HG02678 (cell line): ENCODE data around the gene PBX1.

Source experiments
- ATAC-seq: cut with Tn5 transposase; IDR thresholded peaks from one replicate; pipeline ENCODE4 v1.9.1; 2021; ENCODE audit warnings: mild to moderate bottlenecking, moderate library complexity; ENCODE audit not compliant: unreplicated experiment

The PBX1 gene

GRCh38 chr1:164614316-164614715 is 55.3 kb downstream of the PBX1 start:
- no peak for ATAC-seq

GRCh38 chr1:164617377-164618201 is 58.6 kb downstream of the PBX1 start:
- no peak for ATAC-seq

GRCh38 chr1:164618202-164618564 is 59.2 kb downstream of the PBX1 start:
- no peak for ATAC-seq

- no peak for ATAC-seq
Measured at GRCh38 chr1:164619006-164619784, 60.2 kb downstream of the PBX1 start.

- ATAC-seq: no peak
Measured at GRCh38 chr1:164622068-164622845, 63.3 kb downstream of the PBX1 start.

GRCh38 chr1:164623805-164624204 is 64.8 kb downstream of the PBX1 start:
- no peak for ATAC-seq

- no peak for ATAC-seq
Measured at GRCh38 chr1:164624400-164624799, 65.4 kb downstream of the PBX1 start.

GRCh38 chr1:164625004-164625617 is 66.1 kb downstream of the PBX1 start:
- ATAC-seq: no peak

GRCh38 chr1:164628772-164629171 is 69.8 kb downstream of the PBX1 start:
- ATAC-seq: no peak

- no peak for ATAC-seq
Measured at GRCh38 chr1:164629971-164630370, 71.0 kb downstream of the PBX1 start.

GRCh38 chr1:164630626-164631396 is 71.8 kb downstream of the PBX1 start:
- ATAC-seq: no peak

GRCh38 chr1:164631751-164632150 is 72.8 kb downstream of the PBX1 start:
- no peak for ATAC-seq

GRCh38 chr1:164633997-164634396 is 75.0 kb downstream of the PBX1 start:
- ATAC-seq: no peak

- no peak for ATAC-seq
Measured at GRCh38 chr1:164635059-164635802, 76.2 kb downstream of the PBX1 start.

GRCh38 chr1:164635803-164636731 is 77.1 kb downstream of the PBX1 start:
- ATAC-seq: no peak

- no peak for ATAC-seq
Measured at GRCh38 chr1:164636757-164637156, 77.8 kb downstream of the PBX1 start.

- ATAC-seq: no peak
Measured at GRCh38 chr1:164637461-164638375, 78.7 kb downstream of the PBX1 start.
